IMR-90 (cell line): ENCODE results near the gene RAB8B. TPM values are rescaled to one million over a fixed set of nuclear protein-coding genes. Genes with fewer than 3 reads are reported as not detected.

Experiments used
- ATAC-seq: fragments of 200-7000 bp; cut with Tn5 transposase; 2 replicates; pipeline ENCODE4 v1.9.1; 2020; ENCODE audit warnings: low read depth, mild to moderate bottlenecking, moderate library complexity
- BruUV-seq: library from RNA; stranded (reverse); fragments of 400-500 nt; replicated peaks from 2 replicates; lab custom pipeline; 2021; lab: Mats Ljungman, UMichigan
- CTCF ChIA-PET: fragments of 300-600 bp; formaldehyde crosslinking; extraction: SDS; loops from one replicate; lab custom pipeline; 2021; ENCODE audit warnings: antibody characterized with exemption; lab: Yijun Ruan, JAX
- POLR2A ChIA-PET: fragments of 300-600 bp; sonication (Branson Sonifier 250); formaldehyde crosslinking; loops from one replicate; lab custom pipeline; 2022; ENCODE audit warnings: antibody characterized with exemption; ENCODE audit not compliant: unreplicated experiment; lab: Charles Lee
- DNase-seq: peaks from one replicate; pipeline ENCODE4 v3.0.0; 2013
- H2AFZ ChIP-seq: replicated peaks from 2 replicates; pipeline ENCODE3; 2013; ENCODE audit warnings: low read length, mild to moderate bottlenecking; ENCODE audit not compliant: poor library complexity
- H2AK5ac ChIP-seq: 2 replicates; pipeline ENCODE4 v1.6.1; 2013; ENCODE audit warnings: low read depth, low read length, inconsistent platforms
- H2AK9ac ChIP-seq: replicated peaks from 2 replicates; pipeline ENCODE3; 2013; ENCODE audit warnings: mild to moderate bottlenecking, low read depth, low read length, moderate library complexity; ENCODE audit not compliant: poor library complexity
- H2BK120ac ChIP-seq: 2 replicates; pipeline ENCODE4 v1.6.1; 2013; ENCODE audit warnings: low read depth, low read length, inconsistent platforms
- H2BK15ac ChIP-seq: 3 replicates; pipeline ENCODE4 v1.6.1; 2013; ENCODE audit warnings: low read depth, low read length, inconsistent platforms
- H2BK20ac ChIP-seq: 2 replicates; pipeline ENCODE4 v1.6.1; 2013; ENCODE audit warnings: low read depth, mild to moderate bottlenecking, inconsistent platforms, low read length, moderate library complexity
- H2BK5ac ChIP-seq: 2 replicates; pipeline ENCODE4 v1.6.1; 2013; ENCODE audit warnings: mild to moderate bottlenecking, low read depth, low read length, inconsistent platforms; ENCODE audit not compliant: poor library complexity, severe bottlenecking
- H3K14ac ChIP-seq: replicated peaks from 2 replicates; pipeline ENCODE4 v1.6.1; 2013; ENCODE audit warnings: low read depth, low read length, inconsistent platforms
- H3K18ac ChIP-seq: 2 replicates; pipeline ENCODE4 v1.6.1; 2013; ENCODE audit warnings: low read depth, low read length, control low read depth
- H3K23ac ChIP-seq: 2 replicates; pipeline ENCODE4 v1.6.1; 2013; ENCODE audit warnings: low read depth, low read length, inconsistent platforms
- H3K27ac ChIP-seq: 2 replicates; pipeline ENCODE4 v1.5.1; 2013; ENCODE audit warnings: mild to moderate bottlenecking, control low read depth, low read length; ENCODE audit not compliant: insufficient read depth
- H3K27me3 ChIP-seq: 2 replicates; pipeline ENCODE4 v1.6.1; 2013; ENCODE audit warnings: low read length; ENCODE audit not compliant: control insufficient read depth, insufficient read depth
- H3K36me3 ChIP-seq: 2 replicates; pipeline ENCODE4 v1.6.1; 2013; ENCODE audit warnings: low read length, mixed read lengths; ENCODE audit not compliant: control insufficient read depth, insufficient read depth
- H3K4ac ChIP-seq: 2 replicates; pipeline ENCODE4 v1.6.1; 2013; ENCODE audit warnings: low read depth, low read length, inconsistent platforms
- H3K4me1 ChIP-seq: 2 replicates; pipeline ENCODE4 v1.6.1; 2013; ENCODE audit warnings: low read length, mixed read lengths; ENCODE audit not compliant: control insufficient read depth, insufficient read depth
- H3K4me2 ChIP-seq: 2 replicates; pipeline ENCODE4 v1.6.1; 2013; ENCODE audit warnings: low read depth, mild to moderate bottlenecking, control low read depth, low read length, moderate library complexity
- H3K4me3 ChIP-seq: 2 replicates; pipeline ENCODE4 v1.5.1; 2013; ENCODE audit warnings: low read depth, mild to moderate bottlenecking, control low read depth, low read length, moderate library complexity; ENCODE audit not compliant: insufficient read depth
- H3K56ac ChIP-seq: 2 replicates; pipeline ENCODE4 v1.6.1; 2013; ENCODE audit warnings: low read length, inconsistent platforms; ENCODE audit not compliant: insufficient read depth; ENCODE audit errors: extremely low read depth
- H3K79me1 ChIP-seq, 2 experiments: 2 replicates each; pipeline ENCODE4 v1.6.1; 2013; ENCODE audit warnings: low read length in 2 of 2, inconsistent platforms in 1 of 2, low read depth in 1 of 2
- H3K9ac ChIP-seq: 2 replicates; pipeline ENCODE4 v1.6.1; 2013; ENCODE audit warnings: low read depth, low read length, control low read depth
- H3K9me1 ChIP-seq: 2 replicates; pipeline ENCODE4 v1.6.1; 2013; ENCODE audit warnings: low read length, inconsistent platforms; ENCODE audit not compliant: insufficient read depth
- H3K9me3 ChIP-seq: 2 replicates; pipeline ENCODE4 v1.6.1; 2013; ENCODE audit warnings: low read length; ENCODE audit not compliant: control insufficient read depth, insufficient read depth
- H4K20me1 ChIP-seq: 2 replicates; pipeline ENCODE4 v1.6.1; 2013; ENCODE audit warnings: low read length, inconsistent platforms; ENCODE audit not compliant: insufficient read depth
- H4K5ac ChIP-seq: 2 replicates; pipeline ENCODE4 v1.6.1; 2013; ENCODE audit warnings: mild to moderate bottlenecking, low read depth, low read length, control low read depth
- H4K8ac ChIP-seq, 2 experiments: 2 replicates each; pipeline ENCODE4 v1.6.1; 2013; ENCODE audit warnings: low read depth in 2 of 2, low read length in 2 of 2, control low read depth in 1 of 2, inconsistent platforms in 1 of 2
- H4K91ac ChIP-seq: 2 replicates; pipeline ENCODE4 v1.6.1; 2013; ENCODE audit warnings: low read depth, low read length, inconsistent platforms; ENCODE audit not compliant: insufficient read depth
- CHD1 ChIP-seq: IDR thresholded peaks from 2 replicates; pipeline ENCODE4 v1.6.1; 2012; ENCODE audit warnings: low read depth, low read length, improper control_type of control experiment
- USF2 ChIP-seq: fragments of 150-350 bp; IDR thresholded peaks from 2 replicates; pipeline ENCODE4 v1.6.1; 2017; ENCODE audit warnings: mild to moderate bottlenecking, antibody characterized with exemption, low read length, low read depth
- WGBS, 2 experiments: methylation state at CpG; one replicate each; pipeline versions ENCODE4 v1.1.5 to v1.1.7; 2013; ENCODE audit warnings: missing lambda C conversion rate in 2 of 2; ENCODE audit not compliant: insufficient read length in 1 of 2; ENCODE audit errors: extremely low coverage in 2 of 2; 5-methylcytosine and 5-hydroxymethylcytosine counted together
- dilution Hi-C: fragments of 300-500 bp; cut with HindIII; formaldehyde crosslinking; loops from one replicate; pipeline ENCODE4 v1.14.3; 2018; ENCODE audit warnings: low sequenced_read_pairs; ENCODE audit not compliant: unreplicated experiment
- in situ Hi-C: fragments of 300-500 bp; cut with MboI; formaldehyde crosslinking; loops from 3 replicates; pipeline ENCODE4 v1.14.3; 2019; ENCODE audit warnings: low sequenced_read_pairs, inconsistent platforms, mixed read lengths
- intact Hi-C: fragments of 100-400 bp; cut with micrococcal nuclease; formaldehyde crosslinking; loops from 2 replicates; pipeline ENCODE4 v1.10.0; 2022
- polyA plus RNA-seq, 3 experiments: library from polyadenylated mRNA; depleted of rRNA; stranded (reverse); fragments of >200 nt; gene quantifications; 2 replicates each; pipeline ENCODE4 v1.2.3, GENCODE V29; 2012; ENCODE audit warnings: low replicate concordance in 1 of 3
- total RNA-seq: library from RNA; depleted of rRNA; stranded (reverse); fragments of >200 nt; gene quantifications from 2 replicates; pipeline ENCODE4 v1.2.3, GENCODE V29; 2012

RAB8B gene
- total and polyA plus RNA-seq, 2 of the 4 experiments (the other 2 are of a cell fraction) = 19.4 to 29.4 TPM

DNA sequence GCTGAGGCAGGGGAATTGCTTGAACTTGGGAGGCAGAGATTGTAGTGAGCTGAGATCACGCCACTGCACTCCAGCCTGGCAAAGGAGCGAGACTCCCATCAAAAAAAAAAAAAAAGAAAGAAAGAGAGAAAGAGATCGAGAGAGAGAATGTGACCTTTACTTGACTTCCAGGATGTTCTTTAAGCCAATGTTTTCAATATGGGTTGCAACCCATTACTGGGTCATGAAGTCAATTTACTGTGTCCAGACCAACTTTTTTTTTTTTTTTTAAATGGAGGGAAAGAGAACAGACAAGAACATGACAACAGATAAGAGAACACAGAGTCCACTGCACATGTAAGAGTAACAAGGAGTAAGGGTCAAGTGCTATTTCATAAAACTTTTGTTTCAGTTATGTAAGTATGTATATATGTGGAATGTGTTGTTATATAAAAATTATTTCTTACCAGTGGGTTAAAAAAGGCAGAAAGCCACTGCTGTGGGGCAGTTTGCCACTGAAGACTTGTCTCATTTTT, 29.8 kb downstream of the RAB8B start:
- in situ Hi-C loops = no loop called here
- Histone ChIP-seq H3K4ac (no peak overlapping the region), H4K8ac (no peak overlapping the region)

More for the DNA sequence above, 29.8 kb downstream of the RAB8B start:
- peaks cover 40 to 59% of the 10 kb centered on the region in 2 experiments for H3K79me1 ChIP-seq
- BruUV-seq = no TSS peak
- H3K18ac ChIP-seq = no peak overlapping the region
- H2BK15ac ChIP-seq = no peak overlapping the region
- H4K91ac ChIP-seq = no peak overlapping the region
- peaks cover 2% of the 10 kb centered on the region for H3K4me1 ChIP-seq
- ChIA-PET POLR2A (no interaction called here), CTCF (no interaction called here)
- peaks cover 4% of the 10 kb centered on the region for H3K9me1 ChIP-seq
- no peaks in the 10 kb centered on the region for H3K9me3 ChIP-seq
- H2AK9ac ChIP-seq = no peak overlapping the region
- no peak overlapping the region for H4K5ac ChIP-seq
- ATAC-seq = no peak
- no peak overlapping the region for H2BK5ac ChIP-seq
- WGBS, 2 experiments = no CpG with 5 or more reads among the region's 3 CpGs
- H3K4me2 ChIP-seq = no peak overlapping the region
- no peak overlapping the region for H3K9ac ChIP-seq
- H3K56ac ChIP-seq = no peak overlapping the region
- no peak for DNase-seq
- dilution Hi-C loops (no loop called here), intact Hi-C loops (no loop called here)
- H3K4me3 ChIP-seq = no peak overlapping the region
- no peak overlapping the region; the same call in 1 of the 2 replicates for H3K23ac ChIP-seq
- H2BK120ac ChIP-seq = no peak overlapping the region
- no peaks in the 10 kb centered on the region for H3K27me3 ChIP-seq
- no peak overlapping the region for H3K27ac ChIP-seq
- H4K20me1 ChIP-seq = no peaks in the 10 kb centered on the region
- no peaks in the 10 kb centered on the region for H3K36me3 ChIP-seq
- no peak overlapping the region for H2BK20ac ChIP-seq
- no peak overlapping the region for H2AFZ ChIP-seq
- no peak overlapping the region for H3K14ac ChIP-seq
- no peak for TF ChIP-seq CHD1
- TF ChIP-seq USF2 = no peak
- peak overlapping the region; percentile 31; the same call in 1 of the 2 replicates for H2AK5ac ChIP-seq
